Endodermal cell (in vitro differentiated cells): ENCODE measurements around the gene UNC5CL. TPM values are rescaled to one million over a fixed set of nuclear protein-coding genes. Genes with fewer than 3 reads are reported as not detected.

Experiments
- DNase-seq: peaks from one replicate; pipeline ENCODE4 v3.0.0-alpha.2; 2017
- H3K27ac ChIP-seq: 2 replicates; pipeline ENCODE4 v1.5.1; 2013; ENCODE audit warnings: mild to moderate bottlenecking, low read depth, low read length, moderate library complexity
- H3K27me3 ChIP-seq: 2 replicates; pipeline ENCODE4 v1.6.1; 2013; ENCODE audit warnings: mild to moderate bottlenecking, low read length, moderate library complexity; ENCODE audit not compliant: insufficient read depth, control insufficient read depth, poor library complexity, severe bottlenecking
- H3K36me3 ChIP-seq: 2 replicates; pipeline ENCODE4 v1.7.0; 2013; ENCODE audit warnings: mild to moderate bottlenecking, low read length, moderate library complexity; ENCODE audit not compliant: control insufficient read depth, insufficient read depth
- H3K4me1 ChIP-seq: one replicate; pipeline ENCODE4 v1.7.0; 2013; ENCODE audit warnings: low read length; ENCODE audit not compliant: control insufficient read depth, insufficient read depth
- H3K4me3 ChIP-seq: 2 replicates; pipeline ENCODE4 v1.5.1; 2013; ENCODE audit warnings: mild to moderate bottlenecking, low read length, moderate library complexity
- H3K9ac ChIP-seq: 2 replicates; pipeline ENCODE4 v1.6.1; 2013; ENCODE audit warnings: mild to moderate bottlenecking, low read length, moderate library complexity; ENCODE audit not compliant: poor library complexity, severe bottlenecking; ENCODE audit errors: extremely low read depth
- H3K9me3 ChIP-seq: 2 replicates; pipeline ENCODE4 v1.6.1; 2013; ENCODE audit warnings: mild to moderate bottlenecking, low read length, moderate library complexity; ENCODE audit not compliant: control insufficient read depth
- H3K27ac Mint-ChIP-seq: 2 replicates; pipeline ENCODE4 v1.8.0; 2020; ENCODE audit warnings: mixed read lengths
- H3K27me3 Mint-ChIP-seq: 2 replicates; pipeline ENCODE4 v1.8.0; 2021; ENCODE audit warnings: mild to moderate bottlenecking, mixed read lengths; ENCODE audit not compliant: insufficient read depth
- H3K36me3 Mint-ChIP-seq: 2 replicates; pipeline ENCODE4 v1.8.0; 2020; ENCODE audit warnings: low read depth, mixed read lengths
- H3K4me1 Mint-ChIP-seq: 2 replicates; pipeline ENCODE4 v1.8.0; 2020; ENCODE audit warnings: mixed read lengths
- H3K4me3 Mint-ChIP-seq: 2 replicates; pipeline ENCODE4 v1.8.0; 2020; ENCODE audit warnings: mild to moderate bottlenecking, moderate library complexity, mixed read lengths
- H3K9me3 Mint-ChIP-seq: 2 replicates; pipeline ENCODE4 v1.8.0; 2020; ENCODE audit warnings: mild to moderate bottlenecking, mixed read lengths
- CTCF ChIP-seq: fragments of 200-600 bp; sonication (generic); conservative IDR thresholded peaks from 2 replicates; pipeline ENCODE4 v1.5.0; 2021; ENCODE audit warnings: antibody characterized with exemption, mild to moderate bottlenecking
- WGBS, 2 experiments: methylation state at CpG; one replicate each; pipeline versions ENCODE4 v1.1.5 to v1.1.7; 2013; ENCODE audit warnings: missing lambda C conversion rate in 2 of 2, mixed read lengths in 1 of 2; ENCODE audit not compliant: insufficient coverage in 1 of 2, insufficient read length in 1 of 2; 5-methylcytosine and 5-hydroxymethylcytosine counted together
- total RNA-seq, 2 donors: library from RNA; stranded (reverse); fragmentation: NEBNext Ultra II Directional in 1 of 2; extraction: Animal tissue kit (Norgen Biotek cat#: 25700) in 1 of 2; gene quantifications; 2 replicates in 1 of 2; 3 replicates in 1 of 2; pipeline ENCODE4 v1.2.1, GENCODE V29; 2021

Gene UNC5CL
- total RNA-seq, 2 donors from 2014 or later = 3.8 to 4.7 TPM

GRCh38 chr6:41046084-41046483 is 7.1 kb upstream of the UNC5CL start:
- no peak overlapping the region for H3K27ac Mint-ChIP-seq
- no peak for DNase-seq
- no peaks in the 10 kb centered on the region for H3K9me3 ChIP-seq
- no peak overlapping the region for H3K4me3 Mint-ChIP-seq
- H3K27me3 ChIP-seq = no peaks in the 10 kb centered on the region
- H3K36me3 Mint-ChIP-seq = peaks cover 2% of the 10 kb centered on the region
- TF ChIP-seq CTCF = no peak
- H3K4me1 ChIP-seq = peaks cover 5% of the 10 kb centered on the region
- no peak overlapping the region for H3K27ac ChIP-seq
- 86 to 100% methylated on average over 1 of the region's 1 CpG for WGBS, 2 experiments
- H3K36me3 ChIP-seq = no peaks in the 10 kb centered on the region
- H3K4me3 ChIP-seq = no peak overlapping the region
- H3K9ac ChIP-seq = no peak overlapping the region
- H3K4me1 Mint-ChIP-seq = peaks cover 12% of the 10 kb centered on the region
- H3K9me3 Mint-ChIP-seq = no peaks in the 10 kb centered on the region
- no peaks in the 10 kb centered on the region for H3K27me3 Mint-ChIP-seq

- H3K36me3 Mint-ChIP-seq = peaks cover under 1% of the 10 kb centered on the region
- H3K27ac ChIP-seq = no peak overlapping the region
- no peaks in the 10 kb centered on the region for H3K27me3 Mint-ChIP-seq
- no peaks in the 10 kb centered on the region for H3K36me3 ChIP-seq
- H3K4me3 ChIP-seq = no peak overlapping the region
- no peaks in the 10 kb centered on the region for H3K9me3 Mint-ChIP-seq
- peaks cover 12% of the 10 kb centered on the region for H3K4me1 Mint-ChIP-seq
- H3K4me3 Mint-ChIP-seq = no peak overlapping the region
- peaks cover 5% of the 10 kb centered on the region for H3K4me1 ChIP-seq
- TF ChIP-seq CTCF = no peak
- WGBS, 2 experiments = 83 to 88% methylated on average over 2 to 4 of the region's 5 CpGs
- H3K9ac ChIP-seq = no peak overlapping the region
- DNase-seq = no peak
- H3K27me3 ChIP-seq = no peaks in the 10 kb centered on the region
- H3K9me3 ChIP-seq = no peaks in the 10 kb centered on the region
- no peak overlapping the region for H3K27ac Mint-ChIP-seq
These were observed 6.6 kb upstream of the UNC5CL start for GRCh38 chr6:41045664-41046063.

- 93 to 100% methylated on average over 1 to 3 of the region's 3 CpGs for WGBS, 2 experiments
- H3K27ac Mint-ChIP-seq = no peak overlapping the region
- no peaks in the 10 kb centered on the region for H3K9me3 Mint-ChIP-seq
These were observed 4.1 kb upstream of the UNC5CL start for GRCh38 chr6:41043151-41043550.

More at GRCh38 chr6:41043151-41043550, 4.1 kb upstream of the UNC5CL start:
- DNase-seq = no peak
- Mint-ChIP-seq H3K4me1 (peaks cover 31% of the 10 kb centered on the region), H3K27me3 (no peaks in the 10 kb centered on the region), H3K36me3 (no peaks in the 10 kb centered on the region), H3K4me3 (no peak overlapping the region)
- H3K9me3 ChIP-seq = no peaks in the 10 kb centered on the region
- no peaks in the 10 kb centered on the region for H3K36me3 ChIP-seq
- H3K4me3 ChIP-seq = no peak overlapping the region
- TF ChIP-seq CTCF = no peak
- no peak overlapping the region for H3K27ac ChIP-seq
- H3K9ac ChIP-seq = no peak overlapping the region
- no peaks in the 10 kb centered on the region for H3K27me3 ChIP-seq
- H3K4me1 ChIP-seq = no peaks in the 10 kb centered on the region
